Activated CD8-positive, alpha-beta memory T cell treated with anti-CD3 and anti-CD28 coated beads for 24 hours (primary cell): ENCODE measurements around the gene NKX2-1.
"Not testable (repeated sequence)": the region's sequence is repeated elsewhere in the genome, so short reads cannot be mapped to it uniquely, and the experiment has no call there.

Experiments used
- DNase-seq: peaks from one replicate; pipeline ENCODE4 v3.0.0-alpha.2; 2020

The NKX2-1 gene

GRCh38 chr14:36505181-36505815, 14.7 kb downstream of the NKX2-1 start:
- DNase-seq: no peak

DNA sequence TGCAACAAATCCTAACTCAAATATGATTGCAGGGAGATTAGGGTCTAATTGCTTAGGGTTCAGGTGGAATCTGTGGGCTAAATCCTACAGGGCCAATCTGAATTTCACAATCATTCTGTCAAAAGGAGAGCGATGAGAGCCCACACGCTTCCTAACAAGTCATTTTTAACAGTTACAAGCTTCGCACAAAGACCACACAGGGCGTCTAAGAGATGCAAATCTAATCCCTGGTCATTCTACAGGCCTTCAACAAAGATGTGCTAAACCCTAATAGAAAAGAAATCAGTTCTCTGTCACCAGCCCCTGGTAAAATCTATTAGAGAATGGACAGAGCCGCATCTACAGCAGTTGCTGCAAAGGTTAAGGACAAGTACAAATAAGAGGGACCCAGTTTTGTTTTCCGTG, 15.3 kb downstream of the NKX2-1 start:
- no peak for DNase-seq

DNA sequence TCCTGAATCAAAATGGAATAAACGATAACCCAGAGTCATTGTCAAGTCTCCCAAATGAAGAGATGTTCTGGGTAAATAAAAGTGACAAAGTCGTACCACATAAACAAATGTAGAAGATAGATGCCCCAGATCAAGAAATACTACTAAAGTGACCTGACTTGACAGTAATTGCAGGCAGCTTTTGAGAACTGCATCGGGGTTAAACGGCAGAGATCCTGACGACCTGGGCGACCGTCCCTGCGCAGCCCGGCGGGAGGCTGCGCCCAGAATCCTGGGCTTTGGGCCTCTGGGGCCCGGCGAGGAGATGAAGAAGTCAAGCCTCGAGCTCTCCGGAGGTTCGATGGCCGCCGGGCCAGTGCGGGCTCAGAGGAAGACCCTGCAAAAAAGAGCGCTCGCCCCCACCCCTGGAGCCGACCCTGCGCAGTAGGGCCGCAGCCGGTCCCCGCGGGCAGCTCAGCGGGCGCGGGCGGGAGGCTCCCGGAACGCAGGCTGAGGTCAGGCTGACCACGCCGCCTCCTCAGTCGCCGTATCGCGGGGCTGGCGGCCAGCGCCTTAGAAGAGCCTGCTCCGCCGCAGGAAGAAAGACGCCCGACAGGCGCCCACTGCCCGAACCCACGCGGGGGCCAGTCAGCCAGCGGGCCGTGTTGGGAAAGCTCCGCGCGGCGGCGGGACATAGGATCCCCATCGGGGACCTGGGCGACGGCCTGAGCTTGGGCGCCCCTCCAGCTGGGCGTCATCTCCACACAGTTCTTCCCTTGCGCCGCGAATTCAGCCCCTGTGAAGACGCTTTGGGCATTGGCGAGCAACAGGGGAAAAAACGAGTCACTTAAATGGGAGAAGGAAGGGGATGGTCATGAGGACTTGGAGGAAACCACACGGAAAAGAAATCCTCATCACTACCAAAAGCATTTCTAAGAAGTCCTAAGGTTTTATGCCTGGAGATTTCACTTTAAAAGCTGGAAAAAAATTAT, 16.0 kb downstream of the NKX2-1 start:
- DNase-seq: no peak

- no peak for DNase-seq
Observed at GRCh38 chr14:36502558-36503508, 17.2 kb downstream of the NKX2-1 start.

DNA sequence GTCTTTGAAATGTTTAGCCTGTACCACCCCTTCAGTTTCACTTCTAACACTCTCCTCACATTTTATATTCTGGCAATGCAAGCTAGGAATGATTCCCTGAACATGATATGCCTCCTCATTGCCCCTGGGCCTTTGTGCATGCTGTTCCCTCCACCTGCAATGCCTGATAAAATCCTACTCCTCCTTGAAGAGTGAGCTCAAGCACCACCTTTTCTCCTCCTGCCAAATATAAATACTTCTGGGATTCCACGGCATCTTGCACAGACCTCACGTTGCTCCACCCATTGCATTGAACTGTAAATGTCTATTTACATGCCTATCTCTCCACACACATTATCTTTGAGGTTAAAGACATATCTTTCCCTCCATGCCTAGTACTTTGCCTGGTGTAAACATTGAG, 21.1 kb downstream of the NKX2-1 start:
- no peak for DNase-seq

DNA sequence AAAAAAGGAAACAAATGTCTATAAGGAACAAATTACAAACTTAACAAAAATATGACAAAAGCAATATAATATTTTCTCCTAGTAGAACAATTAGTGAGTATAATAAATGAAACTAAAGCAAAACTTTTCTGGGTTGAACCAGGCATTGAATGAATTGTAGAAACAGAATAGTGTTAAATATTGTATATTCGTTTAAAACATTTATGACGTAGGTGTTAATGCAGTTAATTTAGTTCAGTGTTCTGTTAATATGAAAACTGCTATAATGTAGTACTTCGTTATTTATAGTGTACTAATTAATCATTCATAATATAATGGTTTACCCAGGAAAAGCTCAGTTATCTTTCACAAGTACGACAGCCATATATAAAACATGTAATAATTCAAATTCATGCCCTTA, 23.7 kb downstream of the NKX2-1 start:
- no peak for DNase-seq

- DNase-seq: no peak
Observed at GRCh38 chr14:36495666-36496065, 24.4 kb downstream of the NKX2-1 start.

- DNase-seq: no peak
Observed at GRCh38 chr14:36493761-36494160, 26.3 kb downstream of the NKX2-1 start.

DNA sequence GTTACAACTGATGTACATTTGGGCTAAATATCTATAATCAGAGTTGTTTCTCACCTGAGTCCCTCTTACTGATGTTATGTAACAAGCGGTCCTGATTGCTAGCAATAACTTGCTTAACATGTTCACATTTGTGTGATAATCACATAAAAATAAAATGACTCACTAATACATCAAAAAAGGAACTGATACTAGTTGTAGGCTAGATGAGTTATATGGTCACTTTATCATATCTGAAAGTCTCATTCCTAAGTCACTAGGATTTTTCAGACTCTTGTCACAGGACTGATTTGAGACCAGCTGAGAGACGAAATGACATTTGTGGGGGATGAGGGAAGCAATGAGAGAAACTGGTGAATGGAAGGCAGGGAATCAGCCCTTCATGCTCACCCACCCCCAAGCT, 34.3 kb downstream of the NKX2-1 start:
- DNase-seq: no peak

GRCh38 chr14:36479344-36479743, 40.7 kb downstream of the NKX2-1 start:
- DNase-seq: no peak

DNA sequence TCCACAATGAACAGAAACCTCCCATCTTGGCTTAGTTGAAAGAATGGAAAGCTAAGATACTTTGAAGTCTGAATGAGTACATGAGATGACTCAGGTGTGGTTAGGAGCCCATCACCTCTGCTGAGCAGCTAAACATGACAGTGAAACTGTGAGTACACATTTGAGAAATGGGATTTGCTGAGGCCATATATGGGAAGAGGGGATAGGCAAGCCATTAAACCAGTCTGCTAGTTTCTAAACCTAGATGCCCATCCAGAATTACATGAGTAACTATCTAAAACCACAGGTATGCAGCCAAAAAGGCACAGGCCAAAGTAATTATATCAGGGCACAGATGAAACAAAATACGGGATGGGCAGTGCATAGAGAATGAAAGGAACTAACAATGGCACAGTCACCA, 41.2 kb downstream of the NKX2-1 start:
- DNase-seq: no peak

DNA sequence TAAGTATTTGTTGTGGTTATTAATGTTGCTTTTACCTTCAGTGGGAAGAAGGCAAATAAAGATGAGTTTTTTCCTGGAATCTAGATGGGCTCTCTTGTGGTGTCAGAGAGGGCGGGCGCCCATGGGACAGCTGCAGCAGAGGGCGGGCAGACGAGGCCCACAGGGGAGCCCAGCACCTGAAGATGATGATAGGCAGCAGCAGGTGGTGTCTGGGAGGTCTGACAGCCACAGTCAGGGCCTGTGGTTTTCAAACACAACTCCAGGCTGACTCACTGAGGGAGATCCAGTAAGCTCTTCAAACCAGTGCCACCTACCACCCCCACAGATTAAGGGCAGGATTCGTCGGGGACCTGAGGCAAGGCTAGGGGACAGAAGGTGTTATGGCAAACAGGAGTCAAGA, 42.8 kb downstream of the NKX2-1 start:
- no peak for DNase-seq

GRCh38 chr14:36476061-36476460, 44.0 kb downstream of the NKX2-1 start:
- DNase-seq: not testable (repeated sequence)

DNA sequence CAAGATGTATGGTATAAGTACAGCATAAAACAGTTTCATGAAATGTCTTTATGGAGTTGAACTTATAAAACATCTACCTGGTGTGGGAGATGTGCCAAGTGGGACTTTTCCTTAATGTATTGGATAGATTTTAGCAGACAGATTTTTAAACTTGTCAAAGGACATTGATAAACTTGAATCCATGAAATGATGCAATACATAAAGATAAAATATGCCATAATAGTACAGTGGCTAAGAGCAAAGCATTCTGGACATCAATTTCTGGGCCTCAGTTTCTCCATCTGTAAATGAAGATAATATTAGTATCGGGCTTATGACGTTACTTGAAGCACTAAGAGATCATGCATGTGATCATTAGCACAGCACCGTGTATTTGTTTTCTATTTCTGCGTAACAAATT, 45.4 kb downstream of the NKX2-1 start:
- DNase-seq: no peak

DNA sequence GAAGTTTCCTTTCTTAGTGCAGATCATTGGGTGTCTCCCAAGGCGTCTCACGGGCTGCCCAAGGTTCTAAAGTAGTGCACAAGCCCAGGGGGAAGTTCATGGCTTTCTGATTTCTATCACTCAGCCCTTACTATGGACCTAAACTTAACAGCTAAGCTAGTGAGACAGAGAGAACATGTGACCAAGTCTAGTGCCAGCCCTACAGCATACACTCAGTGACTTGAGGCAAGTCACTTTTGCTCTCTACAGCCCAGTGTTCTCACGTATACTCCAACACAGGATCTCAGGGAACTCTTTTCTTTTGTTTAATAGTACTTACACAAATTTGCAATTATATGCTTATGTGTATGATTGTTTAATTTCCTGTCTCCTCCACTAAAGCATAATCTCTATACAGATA, 48.6 kb downstream of the NKX2-1 start:
- DNase-seq: no peak

DNA sequence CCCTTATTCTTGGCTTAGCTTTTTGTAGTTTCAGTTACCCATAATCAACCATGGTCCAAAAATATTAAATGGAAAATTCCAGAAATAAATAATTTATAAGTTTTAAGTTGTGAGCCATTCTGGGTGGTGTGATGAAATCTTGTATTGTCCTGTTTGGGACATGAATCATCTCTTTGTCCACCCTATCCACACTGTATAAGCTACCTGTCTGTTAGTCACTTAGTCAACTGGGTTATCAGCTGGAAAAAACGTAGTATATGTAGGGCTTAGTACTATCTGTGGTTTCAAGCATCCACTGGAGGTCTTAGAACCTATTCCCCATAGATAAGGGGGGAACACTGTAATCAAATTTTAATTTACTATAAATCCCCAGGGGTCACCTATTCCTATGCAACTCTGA, 52.7 kb downstream of the NKX2-1 start:
- DNase-seq: no peak
